ENCODE measurements around the gene SNX30. TPM values are rescaled to one million over a fixed set of nuclear protein-coding genes. Genes with fewer than 3 reads are reported as not detected.

Gene SNX30
- total and polyA plus RNA-seq, 2 donors (not counting 1 experiment from before 2014, with no cell fraction given), result 3.8 to 20.6 TPM

- CTCF ChIA-PET, result no interaction called here
- H3K27ac ChIP-seq (ENCODE audit: low read length in 2 of 2), result no peak overlapping the region
Observed at GRCh38 chr9:112754578-112754977, 4.0 kb downstream of the SNX30 start.

DNA sequence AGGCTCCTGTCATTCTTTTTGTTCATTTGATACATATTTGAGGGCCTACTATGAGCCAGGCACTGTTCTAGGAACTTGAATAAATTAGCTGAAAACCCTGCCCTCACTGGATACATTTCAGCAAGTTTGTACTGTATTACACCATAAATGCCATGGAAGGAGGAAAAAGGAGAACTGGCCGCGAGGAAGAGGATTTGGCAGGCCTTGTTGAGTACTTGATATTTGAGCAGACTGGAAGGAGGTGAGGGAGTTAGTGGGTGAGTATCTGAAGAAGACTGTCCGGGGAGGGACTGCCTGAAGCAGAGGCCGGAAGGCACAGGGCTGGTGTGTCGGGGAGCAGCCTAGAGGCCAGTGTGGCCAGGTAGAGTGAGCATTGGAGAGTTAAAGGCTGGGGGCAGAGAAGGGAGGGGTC, 4.5 kb downstream of the SNX30 start:
- H2AFZ ChIP-seq (ENCODE audit: insufficient read depth, low read depth, low read length, poor library complexity, severe bottlenecking), result no peak overlapping the region
- no peaks in the 10 kb centered on the region for H3K27me3 Mint-ChIP-seq
- no peak for TF ChIP-seq EZH2 (IDR thresholded peaks at IDR 0.05; ENCODE audit: borderline replicate concordance, insufficient read depth, low read depth, low read length, poor library complexity, severe bottlenecking)
- no peaks in the 10 kb centered on the region for H3K9me3 Mint-ChIP-seq (ENCODE audit: insufficient read depth)
- no peak overlapping the region for H3K27ac ChIP-seq (ENCODE audit: low read length in 2 of 2)
- CTCF ChIA-PET, result no interaction called here
- no peaks in the 10 kb centered on the region for H3K9me3 ChIP-seq (ENCODE audit: control extremely low read depth in 1 of 3, control insufficient read depth in 2 of 3, insufficient read depth in 1 of 3, low read length in 2 of 3)
- H3K79me2 ChIP-seq (ENCODE audit: control insufficient read depth, insufficient read depth, low read length), result peaks cover 84% of the 10 kb centered on the region
- H3K4me2 ChIP-seq (replicated peaks; ENCODE audit: low read depth, low read length, poor library complexity, severe bottlenecking), result peak overlapping the region; percentile 1
- no peak for DNase-seq
- ATAC-seq (ENCODE audit: low read depth), result no peak
- WGBS (ENCODE audit: insufficient coverage), result 85% methylated on average over 5 of the region's 5 CpGs
- POLR2A ChIA-PET, result interaction anchor here (0.6 kb wide), 1 partner anchor 276 kb away, joined by 7 read pairs; no protein-coding TSS in a partner anchor
- intact Hi-C loops (cut with micrococcal nuclease), result no loop called here
- no peak overlapping the region for H3K4me3 ChIP-seq (ENCODE audit: control extremely low read depth in 1 of 5, extremely low read depth in 1 of 5, insufficient read depth in 1 of 5, low read depth in 2 of 5, low read length in 4 of 5)
- H4K20me1 ChIP-seq (ENCODE audit: control insufficient read depth, insufficient read depth, low read length, poor library complexity, severe bottlenecking), result peaks cover 18% of the 10 kb centered on the region
- peak overlapping the region; percentile 0 for H3K27ac Mint-ChIP-seq
- no peak overlapping the region for H3K9ac ChIP-seq (ENCODE audit: low read length)
- no peaks in the 10 kb centered on the region for H3K36me3 ChIP-seq (replicated peaks in 1 of 2; ENCODE audit: control extremely low read depth in 1 of 2, control insufficient read depth in 1 of 2, extremely low read depth in 1 of 2, insufficient read depth in 2 of 2, low read length in 1 of 2)
- H3K4me1 ChIP-seq (ENCODE audit: control insufficient read depth in 2 of 2, insufficient read depth in 2 of 2, low read length in 2 of 2), result peaks cover 22 to 37% of the 10 kb centered on the region in 2 donors
- H3K4me3 Mint-ChIP-seq, result no peak overlapping the region
- H3K4me1 Mint-ChIP-seq, result peaks cover 61% of the 10 kb centered on the region
- H3K27me3 ChIP-seq (replicated peaks in 1 of 4; ENCODE audit: control extremely low read depth in 1 of 4, control insufficient read depth in 3 of 4, insufficient read depth in 4 of 4, low read length in 3 of 4), result no peaks in the 10 kb centered on the region

More at GRCh38 chr9:112754578-112754977, 4.0 kb downstream of the SNX30 start:
- Mint-ChIP-seq H3K4me1 (peaks cover 62% of the 10 kb centered on the region), H3K27me3 (no peaks in the 10 kb centered on the region), H3K4me3 (no peak overlapping the region), H3K9me3 (ENCODE audit: insufficient read depth) (no peaks in the 10 kb centered on the region), H3K27ac (peak overlapping the region; percentile 0)
- H3K79me2 ChIP-seq (ENCODE audit: control insufficient read depth, insufficient read depth, low read length), result peaks cover 80% of the 10 kb centered on the region
- 53% methylated on average over 3 of the region's 3 CpGs for WGBS (ENCODE audit: insufficient coverage)
- peaks cover 14% of the 10 kb centered on the region for H4K20me1 ChIP-seq (ENCODE audit: control insufficient read depth, insufficient read depth, low read length, poor library complexity, severe bottlenecking)
- POLR2A ChIA-PET, result no interaction called here
- intact Hi-C loops (cut with micrococcal nuclease), result loop anchor here (5.0 kb wide), 1 partner anchor 53 kb away; no protein-coding TSS in a partner anchor
- H3K4me3 ChIP-seq (ENCODE audit: control extremely low read depth in 1 of 5, extremely low read depth in 1 of 5, insufficient read depth in 1 of 5, low read depth in 2 of 5, low read length in 4 of 5), result no peak overlapping the region
- no peak overlapping the region for H2AFZ ChIP-seq (ENCODE audit: insufficient read depth, low read depth, low read length, poor library complexity, severe bottlenecking)
- H3K27me3 ChIP-seq (replicated peaks in 1 of 4; ENCODE audit: control extremely low read depth in 1 of 4, control insufficient read depth in 3 of 4, insufficient read depth in 4 of 4, low read length in 3 of 4), result no peaks in the 10 kb centered on the region
- peaks cover 24 to 42% of the 10 kb centered on the region in 2 donors for H3K4me1 ChIP-seq (ENCODE audit: control insufficient read depth in 2 of 2, insufficient read depth in 2 of 2, low read length in 2 of 2)
- TF ChIP-seq, protein P1, sequence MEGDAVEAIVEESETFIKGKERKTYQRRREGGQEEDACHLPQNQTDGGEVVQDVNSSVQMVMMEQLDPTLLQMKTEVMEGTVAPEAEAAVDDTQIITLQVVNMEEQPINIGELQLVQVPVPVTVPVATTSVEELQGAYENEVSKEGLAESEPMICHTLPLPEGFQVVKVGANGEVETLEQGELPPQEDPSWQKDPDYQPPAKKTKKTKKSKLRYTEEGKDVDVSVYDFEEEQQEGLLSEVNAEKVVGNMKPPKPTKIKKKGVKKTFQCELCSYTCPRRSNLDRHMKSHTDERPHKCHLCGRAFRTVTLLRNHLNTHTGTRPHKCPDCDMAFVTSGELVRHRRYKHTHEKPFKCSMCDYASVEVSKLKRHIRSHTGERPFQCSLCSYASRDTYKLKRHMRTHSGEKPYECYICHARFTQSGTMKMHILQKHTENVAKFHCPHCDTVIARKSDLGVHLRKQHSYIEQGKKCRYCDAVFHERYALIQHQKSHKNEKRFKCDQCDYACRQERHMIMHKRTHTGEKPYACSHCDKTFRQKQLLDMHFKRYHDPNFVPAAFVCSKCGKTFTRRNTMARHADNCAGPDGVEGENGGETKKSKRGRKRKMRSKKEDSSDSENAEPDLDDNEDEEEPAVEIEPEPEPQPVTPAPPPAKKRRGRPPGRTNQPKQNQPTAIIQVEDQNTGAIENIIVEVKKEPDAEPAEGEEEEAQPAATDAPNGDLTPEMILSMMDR (IDR thresholded peaks at IDR 0.05), result no peak
- TF ChIP-seq EZH2 (IDR thresholded peaks at IDR 0.05; ENCODE audit: borderline replicate concordance, insufficient read depth, low read depth, low read length, poor library complexity, severe bottlenecking), result no peak
- H3K4me2 ChIP-seq (replicated peaks; ENCODE audit: low read depth, low read length, poor library complexity, severe bottlenecking), result peak overlapping the region; percentile 1
- no peak for ATAC-seq (ENCODE audit: low read depth)
- H3K36me3 ChIP-seq (replicated peaks in 1 of 2; ENCODE audit: control extremely low read depth in 1 of 2, control insufficient read depth in 1 of 2, extremely low read depth in 1 of 2, insufficient read depth in 2 of 2, low read length in 1 of 2), result no peaks in the 10 kb centered on the region
- H3K9me3 ChIP-seq (ENCODE audit: control extremely low read depth in 1 of 3, control insufficient read depth in 2 of 3, insufficient read depth in 1 of 3, low read length in 2 of 3), result no peaks in the 10 kb centered on the region
- DNase-seq, result no peak
- H3K9ac ChIP-seq (ENCODE audit: low read length), result no peak overlapping the region

All from B cell (primary cell).